Measurements from ENCODE around the gene MYO5C.

Gene MYO5C

GRCh38 chr15:52162260-52162659 is 133.3 kb downstream of the MYO5C start:
- Histone ChIP-seq H3K27me3 (replicated peaks) (no peaks in the 10 kb centered on the region), H3K36me3 (replicated peaks) (no peaks in the 10 kb centered on the region), H3K4me3 (ENCODE audit: low read depth, low read length) (no peak overlapping the region), H3K27ac (no peak overlapping the region)
- in situ Hi-C loops (cut with HindIII; ENCODE audit: low pct_ligation_motif_present, low sequenced_read_pairs) = no loop called here
- no peak for TF ChIP-seq CTCF (IDR thresholded peaks at IDR 0.05; ENCODE audit: low read depth, low read length, missing control alignments)
- DNase-seq = no peak

- no peak for TF ChIP-seq CTCF (IDR thresholded peaks at IDR 0.05; ENCODE audit: low read depth, low read length, missing control alignments)
- no peak for DNase-seq
- in situ Hi-C loops (cut with HindIII; ENCODE audit: low pct_ligation_motif_present, low sequenced_read_pairs) = no loop called here
Measured at GRCh38 chr15:52161406-52161966, 134.1 kb downstream of the MYO5C start.

DNA sequence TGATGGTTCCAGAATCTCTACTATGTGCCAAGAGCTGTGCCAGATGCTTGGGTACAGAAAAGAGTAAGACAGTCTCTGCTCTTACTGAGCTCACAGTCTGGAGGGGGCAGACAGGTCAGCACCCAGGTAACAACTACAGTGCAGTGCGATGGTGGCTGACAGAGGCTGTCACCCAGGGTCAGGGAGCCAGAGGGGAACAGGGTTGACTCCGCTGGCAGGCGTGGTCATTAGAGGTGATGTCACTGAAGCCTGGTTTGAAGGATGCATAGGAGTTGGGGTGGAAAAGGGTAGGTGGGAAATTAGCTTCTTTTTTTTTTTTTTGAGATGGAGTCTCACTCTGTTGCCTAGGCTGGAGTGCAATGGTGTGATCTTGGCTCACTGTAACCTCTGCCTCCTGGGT is 136.0 kb downstream of the MYO5C start:
- H3K36me3 ChIP-seq (replicated peaks) = no peaks in the 10 kb centered on the region
- in situ Hi-C loops (cut with HindIII; ENCODE audit: low pct_ligation_motif_present, low sequenced_read_pairs) = no loop called here
- TF ChIP-seq CTCF (IDR thresholded peaks at IDR 0.05; ENCODE audit: low read depth, low read length, missing control alignments) = no peak
- H3K27me3 ChIP-seq (replicated peaks) = no peaks in the 10 kb centered on the region
- no peak overlapping the region for H3K27ac ChIP-seq
- H3K4me3 ChIP-seq (ENCODE audit: low read depth, low read length) = no peak overlapping the region
- DNase-seq = no peak

More at GRCh38 chr15:52161406-52161966, 134.1 kb downstream of the MYO5C start:
- Histone ChIP-seq H3K36me3 (replicated peaks) (no peaks in the 10 kb centered on the region), H3K27me3 (replicated peaks) (no peaks in the 10 kb centered on the region), H3K4me3 (ENCODE audit: low read depth, low read length) (no peak overlapping the region), H3K27ac (no peak overlapping the region)

DNA sequence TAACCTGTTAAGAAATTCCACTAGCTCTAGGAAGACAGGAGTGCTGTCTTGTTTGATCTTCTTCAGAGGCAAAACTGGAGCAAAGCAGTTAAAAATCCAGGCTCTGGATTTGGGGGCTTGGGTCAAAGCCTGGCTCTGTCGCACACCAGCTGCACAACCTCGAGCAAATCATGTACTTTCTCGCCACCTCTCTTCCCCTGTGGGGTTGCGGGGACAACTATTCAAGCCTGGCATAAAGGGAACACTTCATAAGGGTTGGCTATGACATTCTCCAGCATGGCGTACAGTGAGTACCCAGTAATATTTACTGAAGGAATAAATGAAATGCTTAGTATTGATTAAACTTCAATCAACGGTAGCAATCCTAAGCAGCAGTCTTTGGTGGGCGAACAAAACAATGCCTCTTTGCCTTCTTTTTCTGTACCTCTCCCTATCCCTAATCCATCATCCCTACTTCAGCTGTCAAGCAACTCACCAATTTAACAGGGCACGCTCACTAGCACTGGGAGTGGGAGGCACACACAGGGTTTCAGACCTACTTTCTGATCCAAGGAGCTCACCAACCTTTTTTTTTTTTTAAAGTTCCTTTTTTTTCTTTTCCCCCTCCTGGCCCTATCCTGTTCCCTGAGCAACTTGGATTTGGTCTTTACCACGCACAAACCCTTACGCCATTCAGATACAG is 137.4 kb downstream of the MYO5C start:
- Histone ChIP-seq H3K27me3 (replicated peaks) (no peaks in the 10 kb centered on the region), H3K4me3 (ENCODE audit: low read depth, low read length) (no peak overlapping the region), H3K36me3 (replicated peaks) (no peaks in the 10 kb centered on the region), H3K27ac (no peak overlapping the region)
- TF ChIP-seq CTCF (IDR thresholded peaks at IDR 0.05; ENCODE audit: low read depth, low read length, missing control alignments) = no peak
- in situ Hi-C loops (cut with HindIII; ENCODE audit: low pct_ligation_motif_present, low sequenced_read_pairs) = no loop called here
- DNase-seq = no peak

DNA sequence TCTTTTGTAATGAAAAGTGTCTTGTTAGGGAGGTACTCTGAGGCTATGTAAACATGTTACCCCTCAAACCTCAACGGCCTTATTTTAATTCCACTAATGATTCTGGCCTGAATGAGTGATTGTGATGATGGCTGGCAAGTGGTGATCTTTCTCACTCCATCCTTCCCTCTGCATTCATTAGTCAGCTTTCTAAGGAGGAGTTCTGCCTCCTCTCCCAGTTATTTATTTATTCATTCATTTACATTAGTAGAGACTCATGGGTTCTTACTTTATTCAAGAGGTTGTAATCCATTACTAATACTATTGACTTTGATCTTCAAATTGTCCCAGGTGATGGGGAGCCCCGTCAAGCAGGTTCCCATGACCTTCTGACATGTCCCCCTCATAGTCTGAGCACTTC is 139.7 kb downstream of the MYO5C start:
- H3K27ac ChIP-seq = no peak overlapping the region
- H3K4me3 ChIP-seq (ENCODE audit: low read depth, low read length) = no peak overlapping the region
- H3K36me3 ChIP-seq (replicated peaks) = no peaks in the 10 kb centered on the region
- H3K27me3 ChIP-seq (replicated peaks) = no peaks in the 10 kb centered on the region
- in situ Hi-C loops (cut with HindIII; ENCODE audit: low pct_ligation_motif_present, low sequenced_read_pairs) = no loop called here
- no peak for TF ChIP-seq CTCF (IDR thresholded peaks at IDR 0.05; ENCODE audit: low read depth, low read length, missing control alignments)
- no peak for DNase-seq

Data from brain microvascular endothelial cell (primary cell).